Epithelial cell of proximal tubule (primary cell): ENCODE measurements around the gene PNKP. TPM values are rescaled to one million over a fixed set of nuclear protein-coding genes. Genes with fewer than 3 reads are reported as not detected.

Source experiments
- DNase-seq: peaks from one replicate; pipeline ENCODE4 v3.0.0-alpha.2; 2011; ENCODE audit warnings: low read depth
- H3K4me3 ChIP-seq: 2 replicates; pipeline ENCODE4 v1.5.1; 2011; ENCODE audit warnings: low read depth, mild to moderate bottlenecking, low read length
- total RNA-seq: library from RNA; depleted of rRNA; stranded (reverse); fragments of >200 nt; gene quantifications from 2 replicates; pipeline ENCODE4 v1.2.3, GENCODE V29; 2015
- TF ChIP-seq, protein P1 (sequence below): conservative IDR thresholded peaks from 2 replicates; pipeline ENCODE4 v1.5.1; 2012; ENCODE audit warnings: low read depth, mild to moderate bottlenecking, low read length

PNKP gene
- total RNA-seq, 1 donor from 2014 or later: 71.6 TPM

- DNase-seq: no peak
- no peak overlapping the region for H3K4me3 ChIP-seq
- TF ChIP-seq, protein P1, sequence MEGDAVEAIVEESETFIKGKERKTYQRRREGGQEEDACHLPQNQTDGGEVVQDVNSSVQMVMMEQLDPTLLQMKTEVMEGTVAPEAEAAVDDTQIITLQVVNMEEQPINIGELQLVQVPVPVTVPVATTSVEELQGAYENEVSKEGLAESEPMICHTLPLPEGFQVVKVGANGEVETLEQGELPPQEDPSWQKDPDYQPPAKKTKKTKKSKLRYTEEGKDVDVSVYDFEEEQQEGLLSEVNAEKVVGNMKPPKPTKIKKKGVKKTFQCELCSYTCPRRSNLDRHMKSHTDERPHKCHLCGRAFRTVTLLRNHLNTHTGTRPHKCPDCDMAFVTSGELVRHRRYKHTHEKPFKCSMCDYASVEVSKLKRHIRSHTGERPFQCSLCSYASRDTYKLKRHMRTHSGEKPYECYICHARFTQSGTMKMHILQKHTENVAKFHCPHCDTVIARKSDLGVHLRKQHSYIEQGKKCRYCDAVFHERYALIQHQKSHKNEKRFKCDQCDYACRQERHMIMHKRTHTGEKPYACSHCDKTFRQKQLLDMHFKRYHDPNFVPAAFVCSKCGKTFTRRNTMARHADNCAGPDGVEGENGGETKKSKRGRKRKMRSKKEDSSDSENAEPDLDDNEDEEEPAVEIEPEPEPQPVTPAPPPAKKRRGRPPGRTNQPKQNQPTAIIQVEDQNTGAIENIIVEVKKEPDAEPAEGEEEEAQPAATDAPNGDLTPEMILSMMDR: no peak
Observed at GRCh38 chr19:49908480-49909420, 41.4 kb upstream of the PNKP start.

DNA sequence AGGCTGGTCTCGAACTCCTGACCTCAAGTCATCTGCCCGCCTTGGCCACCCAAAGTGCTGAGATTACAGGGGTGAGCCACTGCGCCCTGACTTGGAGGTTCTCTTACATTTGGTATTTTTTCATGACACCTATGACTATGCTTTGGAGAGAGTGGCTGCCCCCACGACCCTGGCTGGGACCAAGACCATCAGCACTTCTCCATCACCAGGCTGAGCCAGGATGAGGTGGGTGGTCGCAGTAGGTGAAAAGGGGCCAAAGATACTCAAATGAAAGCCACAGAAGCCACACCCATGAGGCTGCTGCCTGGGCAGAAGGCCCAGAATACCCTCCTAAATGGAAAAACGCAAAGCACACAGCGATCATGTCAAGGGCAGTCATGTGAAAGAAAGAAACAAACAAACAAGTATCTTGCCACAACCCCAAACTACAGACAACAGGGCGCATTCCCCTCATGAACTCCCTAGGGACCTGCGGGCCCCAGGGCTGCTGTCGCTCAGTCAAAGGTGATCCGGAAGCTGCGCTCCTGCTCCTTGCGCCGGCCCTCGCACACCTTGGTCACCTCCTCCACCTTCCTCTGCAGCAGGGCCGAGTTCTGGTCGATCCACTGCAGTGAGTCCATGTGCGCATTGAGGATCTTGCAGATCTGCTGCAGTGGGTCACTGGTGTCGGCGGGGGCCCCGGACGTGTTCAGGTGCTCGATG, 40.5 kb upstream of the PNKP start:
- no peak overlapping the region for H3K4me3 ChIP-seq
- DNase-seq: no peak
- TF ChIP-seq, protein P1: no peak

GRCh38 chr19:49906879-49907564, 39.6 kb upstream of the PNKP start:
- TF ChIP-seq, protein P1: no peak
- no peak overlapping the region for H3K4me3 ChIP-seq
- no peak for DNase-seq

GRCh38 chr19:49904136-49904535, 36.8 kb upstream of the PNKP start:
- no peak overlapping the region for H3K4me3 ChIP-seq
- TF ChIP-seq, protein P1: no peak
- no peak for DNase-seq

DNA sequence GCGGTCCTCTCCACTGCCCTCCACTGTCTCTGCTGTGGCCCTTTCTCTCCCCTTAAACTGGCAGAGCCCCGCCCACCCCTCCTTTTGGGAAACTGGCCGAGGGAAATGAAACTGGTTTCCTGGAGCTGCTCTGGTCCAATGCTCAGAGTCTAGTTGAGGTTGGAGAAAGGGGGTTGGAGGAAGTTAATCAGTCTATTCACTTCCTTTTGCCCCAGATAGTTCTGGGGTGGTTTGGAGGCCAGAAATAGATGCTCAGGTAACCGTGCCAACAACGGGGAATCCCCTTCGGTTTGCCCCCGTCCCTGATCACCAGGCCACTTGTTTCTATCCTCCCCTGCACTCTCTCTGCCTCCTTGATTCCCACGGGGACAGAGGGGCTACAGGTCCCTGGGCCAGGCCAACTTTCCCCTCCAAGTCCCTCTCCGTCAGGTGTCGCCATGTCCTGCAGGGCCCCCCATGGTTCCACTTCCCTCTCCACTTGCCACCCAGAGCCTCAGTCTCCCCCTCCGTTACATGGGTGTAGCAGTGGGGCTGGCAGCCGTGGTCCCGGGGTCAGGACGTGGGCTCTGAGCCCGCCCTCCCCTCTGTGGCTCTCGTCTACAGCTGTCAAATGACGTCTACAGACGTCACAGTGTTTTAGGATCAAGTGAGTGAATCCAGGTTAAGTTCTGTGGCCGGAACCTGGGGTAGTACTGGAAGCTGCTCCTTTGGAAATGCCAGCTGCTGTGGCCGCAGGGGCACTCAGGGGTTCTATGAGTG, 29.7 kb upstream of the PNKP start, which contains the start of gene IL4I1:
Gene IL4I1, minus strand, starts transcription at position 25 of the 759 bp plus-strand sequence. CDS start 727 bp downstream, outside the sequence.
- DNase-seq: peak; percentile 73
- H3K4me3 ChIP-seq: peak within 1 kb of the TSS; percentile 33
- TF ChIP-seq, protein P1: no peak
